ENCODE measurements around the gene RDH5. TPM values are rescaled to one million over a fixed set of nuclear protein-coding genes. Genes with fewer than 3 reads are reported as not detected.

Gene RDH5
- total RNA-seq, 2 donors from 2014 or later: 5.7 to 12.6 TPM

DNA sequence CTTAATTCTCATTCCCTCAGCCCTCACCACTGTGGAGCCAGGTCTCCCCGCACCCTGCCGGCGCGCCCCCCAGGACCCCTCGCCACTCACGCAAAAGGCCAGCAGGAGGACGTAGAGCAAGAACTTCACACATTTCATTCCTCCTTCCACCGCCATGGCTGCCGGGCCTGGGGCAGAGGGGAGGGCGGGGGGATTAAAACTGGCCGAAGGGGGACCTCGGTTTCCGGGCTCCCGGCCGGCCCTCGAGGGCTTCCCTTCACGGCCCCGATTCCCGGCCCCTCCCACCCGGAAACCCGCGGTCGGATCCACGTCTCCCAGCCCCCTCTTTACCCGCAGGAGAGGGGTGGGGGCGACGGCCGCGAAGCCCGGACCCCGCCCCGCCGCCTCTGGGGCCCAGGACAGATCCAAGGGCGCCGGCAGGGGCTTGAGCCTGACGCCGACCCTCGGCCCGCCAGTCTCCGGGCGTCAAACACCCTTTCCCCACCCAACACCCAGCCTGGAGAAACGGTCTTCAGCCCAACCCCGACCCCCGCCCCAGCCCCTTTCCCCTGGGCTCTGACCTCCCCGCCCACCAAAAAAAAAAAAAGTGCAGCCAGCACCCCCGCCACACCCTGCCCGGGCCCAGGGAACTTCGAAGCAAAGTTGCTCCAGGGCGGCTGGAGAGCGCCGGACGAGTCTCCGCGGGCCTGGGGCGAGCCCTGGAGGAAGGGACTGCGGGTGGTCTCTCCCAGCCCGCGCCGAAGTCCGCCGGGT, 8.2 kb downstream of the RDH5 start:
- no peaks in the 10 kb centered on the region for H3K9me3 ChIP-seq
- peaks cover 9% of the 10 kb centered on the region for H3K4me1 ChIP-seq (replicated peaks)
- H3K36me3 ChIP-seq: no peaks in the 10 kb centered on the region
- DNase-seq (ENCODE audit: low spot score): peak; percentile 75
- intact Hi-C loops (cut with DNase I): loop anchor here (5.0 kb wide), 1 partner anchor 199 kb away; the partner anchor contains the start of gene PYM1
- 0% methylated on average over 39 of the region's 61 CpGs for WGBS
- no peaks in the 10 kb centered on the region for H3K27me3 ChIP-seq (replicated peaks; ENCODE audit: insufficient read depth)
- H3K27ac ChIP-seq: peak overlapping the region; percentile 99
- peak overlapping the region; percentile 88 to 94 for H3K4me3 ChIP-seq
- TF ChIP-seq, protein P1, sequence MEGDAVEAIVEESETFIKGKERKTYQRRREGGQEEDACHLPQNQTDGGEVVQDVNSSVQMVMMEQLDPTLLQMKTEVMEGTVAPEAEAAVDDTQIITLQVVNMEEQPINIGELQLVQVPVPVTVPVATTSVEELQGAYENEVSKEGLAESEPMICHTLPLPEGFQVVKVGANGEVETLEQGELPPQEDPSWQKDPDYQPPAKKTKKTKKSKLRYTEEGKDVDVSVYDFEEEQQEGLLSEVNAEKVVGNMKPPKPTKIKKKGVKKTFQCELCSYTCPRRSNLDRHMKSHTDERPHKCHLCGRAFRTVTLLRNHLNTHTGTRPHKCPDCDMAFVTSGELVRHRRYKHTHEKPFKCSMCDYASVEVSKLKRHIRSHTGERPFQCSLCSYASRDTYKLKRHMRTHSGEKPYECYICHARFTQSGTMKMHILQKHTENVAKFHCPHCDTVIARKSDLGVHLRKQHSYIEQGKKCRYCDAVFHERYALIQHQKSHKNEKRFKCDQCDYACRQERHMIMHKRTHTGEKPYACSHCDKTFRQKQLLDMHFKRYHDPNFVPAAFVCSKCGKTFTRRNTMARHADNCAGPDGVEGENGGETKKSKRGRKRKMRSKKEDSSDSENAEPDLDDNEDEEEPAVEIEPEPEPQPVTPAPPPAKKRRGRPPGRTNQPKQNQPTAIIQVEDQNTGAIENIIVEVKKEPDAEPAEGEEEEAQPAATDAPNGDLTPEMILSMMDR (IDR thresholded peaks at IDR 0.05): no peak
- TF ChIP-seq POLR2AphosphoS5 (IDR thresholded peaks at IDR 0.05): peak; percentile 10

DNA sequence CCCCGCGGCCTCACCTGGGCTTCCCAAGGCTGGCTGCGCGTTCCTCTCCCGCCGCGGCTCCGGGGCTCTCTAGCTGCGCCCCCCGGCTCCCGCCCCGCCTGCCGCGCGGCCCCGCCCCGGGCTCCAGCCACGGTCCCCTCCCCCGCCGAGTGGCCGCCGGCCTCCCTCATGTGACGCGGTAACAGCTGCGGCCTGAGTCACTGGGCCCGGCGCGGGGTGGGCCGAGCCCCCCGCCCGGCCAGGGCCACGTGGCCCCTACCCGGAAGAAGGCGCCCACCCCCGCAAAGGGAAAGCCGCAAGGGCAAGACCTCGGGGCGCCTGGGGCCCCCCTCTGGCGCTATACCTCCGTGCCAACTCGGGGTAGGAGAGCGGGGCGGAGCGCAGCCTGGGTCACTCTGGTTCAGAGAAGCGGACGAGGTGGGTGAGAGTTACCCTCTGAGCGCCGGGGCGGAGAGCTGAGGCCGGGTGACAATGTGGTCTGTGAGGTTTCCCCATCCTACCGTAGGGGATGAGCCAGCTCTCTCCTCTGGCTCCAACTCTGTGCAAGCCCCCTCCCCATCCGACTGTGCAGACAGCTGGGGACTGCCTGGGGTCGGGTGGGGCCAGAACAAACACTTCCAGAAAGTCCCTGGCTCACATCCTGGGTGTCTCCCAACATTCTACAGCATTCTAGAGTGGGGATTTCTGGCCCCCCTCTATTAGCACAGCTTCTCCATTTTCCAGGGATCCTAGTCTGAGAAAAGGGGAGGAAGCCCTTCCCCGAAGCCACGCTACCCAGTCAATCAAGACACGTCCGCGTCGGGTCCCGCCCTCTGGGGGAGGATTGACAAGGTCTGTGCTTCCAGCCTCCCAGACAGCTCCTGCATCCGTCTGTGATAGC, 9.0 kb downstream of the RDH5 start, which contains the start of gene CD63:
TSS of gene CD63 (minus strand) at position 71 of the 880 bp plus-strand sequence. CDS start 668 bp downstream, outside the sequence.
- Histone ChIP-seq H3K36me3 (no peaks in the 10 kb centered on the region), H3K9me3 (no peaks in the 10 kb centered on the region), H3K27ac (peak within 1 kb of the TSS; percentile 99), H3K4me1 (replicated peaks) (peaks cover 9% of the 10 kb centered on the region), H3K4me3 (peak within 1 kb of the TSS; percentile 88 to 94), H3K27me3 (replicated peaks; ENCODE audit: insufficient read depth) (no peaks in the 10 kb centered on the region)
- TF ChIP-seq, protein P1 (IDR thresholded peaks at IDR 0.05): no peak
- peak; percentile 85 for TF ChIP-seq POLR2AphosphoS5 (IDR thresholded peaks at IDR 0.05)
- TF ChIP-seq POLR2A (IDR thresholded peaks at IDR 0.05): peak; percentile 83
- 0% methylated on average over 44 of the region's 61 CpGs for WGBS
- DNase-seq (ENCODE audit: low spot score): peak; percentile 93
- intact Hi-C loops (cut with DNase I): loop anchor here (5.0 kb wide), 1 partner anchor 198 kb away; the partner anchor contains the start of gene PYM1

GRCh38 chr12:55729819-55730818, 9.9 kb downstream of the RDH5 start:
- peak overlapping the region; percentile 88 to 94 for H3K4me3 ChIP-seq
- no peaks in the 10 kb centered on the region for H3K27me3 ChIP-seq (replicated peaks; ENCODE audit: insufficient read depth)
- WGBS: 2% methylated on average over 19 of the region's 19 CpGs
- H3K36me3 ChIP-seq: no peaks in the 10 kb centered on the region
- peak; percentile 38 for DNase-seq (ENCODE audit: low spot score)
- intact Hi-C loops (cut with DNase I): loop anchor here (5.0 to 10.0 kb wide), 3 partner anchors 197 to 375 kb away; partner anchors contain the start of genes PA2G4, PYM1 and RPS26
- H3K27ac ChIP-seq: peak overlapping the region; percentile 99
- peaks cover 9% of the 10 kb centered on the region for H3K4me1 ChIP-seq (replicated peaks)
- H3K9me3 ChIP-seq: no peaks in the 10 kb centered on the region
- TF ChIP-seq, protein P1 (IDR thresholded peaks at IDR 0.05): peak in 1 of 4 experiments; percentile 14
- TF ChIP-seq POLR2A (IDR thresholded peaks at IDR 0.05): no peak

DNA sequence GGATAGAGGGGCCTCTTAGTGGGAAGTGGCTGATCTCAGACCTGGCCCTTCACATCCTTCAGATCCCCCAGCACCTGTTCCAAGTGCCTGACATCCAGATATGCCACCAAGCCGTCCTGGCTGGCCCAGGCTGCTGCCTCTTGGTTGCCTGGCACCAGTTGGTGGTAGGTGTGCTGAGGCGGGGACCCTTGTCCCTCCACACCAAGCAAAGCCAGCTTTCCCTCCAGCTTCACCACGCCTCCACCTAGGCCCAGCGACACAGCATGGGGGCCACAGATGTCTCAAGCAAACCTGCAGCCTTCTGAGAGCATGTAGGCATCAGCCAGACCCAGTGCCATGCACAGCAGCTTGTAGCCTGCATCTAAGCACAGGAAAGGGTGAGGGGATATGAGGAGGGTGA, 12.1 kb downstream of the RDH5 start:
- no peak overlapping the region for H3K27ac ChIP-seq
- no peaks in the 10 kb centered on the region for H3K27me3 ChIP-seq (replicated peaks; ENCODE audit: insufficient read depth)
- peaks cover under 1% of the 10 kb centered on the region for H3K4me1 ChIP-seq (replicated peaks)
- DNase-seq (ENCODE audit: low spot score): no peak
- H3K4me3 ChIP-seq: no peak overlapping the region
- intact Hi-C loops (cut with DNase I): loop anchor here (10.0 kb wide), 2 partner anchors 313 to 373 kb away; partner anchors contain the start of genes PA2G4 and RPS26
- H3K9me3 ChIP-seq: no peaks in the 10 kb centered on the region
- 80% methylated on average over 4 of the region's 4 CpGs for WGBS
- TF ChIP-seq, protein P1 (IDR thresholded peaks at IDR 0.05): no peak
- TF ChIP-seq POLR2AphosphoS5 (IDR thresholded peaks at IDR 0.05) (no peak), POLR2A (IDR thresholded peaks at IDR 0.05) (no peak)
- no peaks in the 10 kb centered on the region for H3K36me3 ChIP-seq
